Kidney (tissue), 14 donors: ENCODE results near the gene CXCR6. TPM values are rescaled to one million over a fixed set of nuclear protein-coding genes. Genes with fewer than 3 reads are reported as not detected.

ENCODE experiments used
- DNase-seq, 5 donors: peaks; one replicate each; pipeline ENCODE4 v3.0.0-alpha.2; 2013 to 2020
- FAIRE-seq: peaks from 2 replicates; lab custom pipeline; 2012; peaks lifted over from hg19 to GRCh38; lab: Jason Lieb, UNC
- H3K27ac ChIP-seq, 2 donors: one replicate each; pipeline ENCODE4 v1.7.0; 2013; ENCODE audit warnings: low read depth in 2 of 2, low read length in 2 of 2, inconsistent platforms in 1 of 2
- H3K27me3 ChIP-seq: one replicate; pipeline ENCODE4 v1.7.1; 2013; ENCODE audit warnings: low read length, inconsistent platforms; ENCODE audit not compliant: control insufficient read depth, insufficient read depth
- H3K36me3 ChIP-seq, 3 donors: one replicate each; pipeline versions ENCODE4 v1.7.0 to v1.7.1; 2013; ENCODE audit warnings: low read length in 3 of 3, control low read depth in 1 of 3, inconsistent platforms in 1 of 3; ENCODE audit not compliant: insufficient read depth in 3 of 3, control insufficient read depth in 2 of 3
- H3K4me1 ChIP-seq, 3 donors: one replicate each; pipeline versions ENCODE4 v1.7.0 to v1.7.1; 2013; ENCODE audit warnings: low read length in 3 of 3, inconsistent platforms in 1 of 3, low read depth in 1 of 3; ENCODE audit not compliant: control insufficient read depth in 2 of 3, insufficient read depth in 2 of 3
- H3K4me3 ChIP-seq, 3 donors: one replicate each; pipeline versions ENCODE4 v1.7.0 to v1.8.1; 2013; ENCODE audit warnings: low read length in 3 of 3, control low read depth in 1 of 3, inconsistent platforms in 1 of 3
- H3K9ac ChIP-seq, 3 donors: one replicate each; pipeline versions ENCODE4 v1.7.0 to v1.7.1; 2013; ENCODE audit warnings: low read length in 3 of 3, control low read depth in 1 of 3, inconsistent platforms in 1 of 3
- H3K9me3 ChIP-seq, 3 donors: one replicate each; pipeline versions ENCODE4 v1.7.0 to v1.7.1; 2013; ENCODE audit warnings: low read length in 3 of 3, control low read depth in 1 of 3, inconsistent platforms in 1 of 3; ENCODE audit not compliant: control insufficient read depth in 2 of 3, insufficient read depth in 1 of 3
- intact Hi-C: fragments of 100-400 bp; cut with DNase I; formaldehyde crosslinking; loops from one replicate; pipeline ENCODE4 v1.11.1; 2022
- polyA plus RNA-seq: library from polyadenylated mRNA; stranded (reverse); fragments of 350-450 nt; fragmentation: Illumina TruSeq; extraction: RNeasy Lipid Tissue Mini Kit (QIAGEN cat#74804); gene quantifications from one replicate; pipeline ENCODE4 v1.2.3, GENCODE V29; 2014; ENCODE audit warnings: low read depth, low replicate concordance; ENCODE audit not compliant: insufficient read depth
- total RNA-seq: library from RNA; stranded (reverse); fragmentation: NEBNext Ultra II Directional; extraction: Animal tissue kit (Norgen Biotek cat#: 25700); gene quantifications from one replicate; pipeline ENCODE4 v1.2.1, GENCODE V29; 2021
- TF ChIP-seq, protein P1 (sequence below): IDR thresholded peaks from 3 replicates; pipeline ENCODE4 v1.5.1; 2012; ENCODE audit warnings: mild to moderate bottlenecking, moderate library complexity, borderline replicate concordance; ENCODE audit not compliant: insufficient read depth; ENCODE audit errors: extremely low read depth
- donor health status: control.
- donor health status: control.
- donor health status: control.
- donor health status: control.
- donor health status: control.
- donor health status: DM: yes; HTN: yes; CAD: no.
- donor health status: Normal renal cell carcinoma (clear cell type).

Gene CXCR6
- total and polyA plus RNA-seq, 2 donors from 2014 or later = 0.39 to 2.7 TPM

DNA sequence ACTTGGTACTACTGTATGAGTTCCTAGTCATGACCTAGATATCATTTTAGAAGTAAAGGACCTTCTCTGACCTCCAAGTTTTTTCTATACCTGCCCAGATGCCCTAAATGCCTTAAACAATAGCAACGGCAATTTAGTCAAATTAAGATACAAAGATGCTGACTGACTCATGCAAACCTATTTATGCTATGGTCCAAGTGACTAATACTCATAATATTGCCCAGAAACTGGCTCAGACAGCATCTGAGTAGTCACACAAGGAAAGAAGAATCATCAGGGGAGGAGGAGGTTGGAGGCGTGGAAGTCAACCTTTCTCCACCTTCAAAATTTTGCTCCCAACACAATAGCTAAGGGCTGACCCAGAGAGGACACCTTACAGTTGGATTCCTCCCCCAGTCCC lies 45.5 kb downstream of the CXCR6 start:
- peaks cover 0 to 25% (median 21%) of the 10 kb centered on the region in 3 donors for H3K4me1 ChIP-seq
- no peak overlapping the region for H3K4me3 ChIP-seq
- H3K36me3 ChIP-seq = peaks cover 0 to 12% (median 0%) of the 10 kb centered on the region in 3 donors
- H3K27me3 ChIP-seq = no peaks in the 10 kb centered on the region
- FAIRE-seq = no peak
- no peak overlapping the region for H3K27ac ChIP-seq
- TF ChIP-seq, protein P1, sequence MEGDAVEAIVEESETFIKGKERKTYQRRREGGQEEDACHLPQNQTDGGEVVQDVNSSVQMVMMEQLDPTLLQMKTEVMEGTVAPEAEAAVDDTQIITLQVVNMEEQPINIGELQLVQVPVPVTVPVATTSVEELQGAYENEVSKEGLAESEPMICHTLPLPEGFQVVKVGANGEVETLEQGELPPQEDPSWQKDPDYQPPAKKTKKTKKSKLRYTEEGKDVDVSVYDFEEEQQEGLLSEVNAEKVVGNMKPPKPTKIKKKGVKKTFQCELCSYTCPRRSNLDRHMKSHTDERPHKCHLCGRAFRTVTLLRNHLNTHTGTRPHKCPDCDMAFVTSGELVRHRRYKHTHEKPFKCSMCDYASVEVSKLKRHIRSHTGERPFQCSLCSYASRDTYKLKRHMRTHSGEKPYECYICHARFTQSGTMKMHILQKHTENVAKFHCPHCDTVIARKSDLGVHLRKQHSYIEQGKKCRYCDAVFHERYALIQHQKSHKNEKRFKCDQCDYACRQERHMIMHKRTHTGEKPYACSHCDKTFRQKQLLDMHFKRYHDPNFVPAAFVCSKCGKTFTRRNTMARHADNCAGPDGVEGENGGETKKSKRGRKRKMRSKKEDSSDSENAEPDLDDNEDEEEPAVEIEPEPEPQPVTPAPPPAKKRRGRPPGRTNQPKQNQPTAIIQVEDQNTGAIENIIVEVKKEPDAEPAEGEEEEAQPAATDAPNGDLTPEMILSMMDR = no peak
- no peak for DNase-seq
- no peak overlapping the region for H3K9ac ChIP-seq
- intact Hi-C loops = no loop called here
- H3K9me3 ChIP-seq = no peaks in the 10 kb centered on the region

- DNase-seq (no peak), FAIRE-seq (no peak)
- no peaks in the 10 kb centered on the region for H3K36me3 ChIP-seq
- H3K9ac ChIP-seq = no peak overlapping the region
- H3K27ac ChIP-seq = no peak overlapping the region
- no peaks in the 10 kb centered on the region for H3K27me3 ChIP-seq
- TF ChIP-seq, protein P1 = no peak
- no peaks in the 10 kb centered on the region for H3K9me3 ChIP-seq
- H3K4me1 ChIP-seq = peaks cover 0 to 22% (median 21%) of the 10 kb centered on the region in 3 donors
- intact Hi-C loops = no loop called here
- H3K4me3 ChIP-seq = no peak overlapping the region
These were observed 46.9 kb downstream of the CXCR6 start for GRCh38 chr3:45990181-45990580.

GRCh38 chr3:45991341-45991740 lies 48.1 kb downstream of the CXCR6 start:
- H3K27me3 ChIP-seq = no peaks in the 10 kb centered on the region
- H3K9me3 ChIP-seq = no peaks in the 10 kb centered on the region
- H3K36me3 ChIP-seq = no peaks in the 10 kb centered on the region
- intact Hi-C loops = no loop called here
- no peak overlapping the region for H3K9ac ChIP-seq
- H3K27ac ChIP-seq = no peak overlapping the region
- FAIRE-seq (no peak), DNase-seq (peak in 1 of 5 donors; percentile 59)
- H3K4me3 ChIP-seq = no peak overlapping the region
- H3K4me1 ChIP-seq = peaks cover 0 to 25% (median 21%) of the 10 kb centered on the region in 3 donors
- TF ChIP-seq, protein P1 = no peak
